Testis (tissue), 5 donors: Measurements from ENCODE around the gene SDF2L1. TPM values are rescaled to one million over a fixed set of nuclear protein-coding genes. Genes with fewer than 3 reads are reported as not detected.
"Not testable (repeated sequence)": the region's sequence is repeated elsewhere in the genome, so short reads cannot be mapped to it uniquely, and the experiment has no call there.

ENCODE experiments used
- DNase-seq: peaks from one replicate; pipeline ENCODE4 v3.0.0-alpha.2; 2019
- H3K27ac ChIP-seq, 2 donors: fragments of 200-600 bp; sonication (generic); one replicate each; pipeline ENCODE4 v1.5.1; 2019
- H3K27me3 ChIP-seq: fragments of 200-600 bp; sonication (generic); one replicate; pipeline ENCODE4 v1.5.1; 2019
- H3K36me3 ChIP-seq: fragments of 200-600 bp; sonication (generic); one replicate; pipeline ENCODE4 v1.5.1; 2017; ENCODE audit warnings: low read depth; ENCODE audit errors: missing control alignments
- H3K4me1 ChIP-seq: fragments of 200-600 bp; sonication (generic); one replicate; pipeline ENCODE4 v1.5.1; 2019
- H3K4me3 ChIP-seq, 2 donors: fragments of 200-600 bp; sonication (generic); one replicate each; pipeline ENCODE4 v1.5.1; 2017 to 2019
- H3K9me3 ChIP-seq: fragments of 200-600 bp; sonication (generic); one replicate; pipeline ENCODE4 v1.5.1; 2017
- CTCF ChIP-seq, 3 experiments: fragments of 450-650 bp in 2 of 3; fragments of 200-600 bp in 1 of 3; sonication (generic) in 1 of 3; IDR thresholded peaks; one replicate each; pipeline ENCODE4 v1.5.1; 2016 to 2019; ENCODE audit warnings: antibody characterized with exemption in 3 of 3, mild to moderate bottlenecking in 2 of 3, moderate library complexity in 1 of 3
- POLR2A ChIP-seq: fragments of 450-650 bp; IDR thresholded peaks from one replicate; pipeline ENCODE4 v1.6.1; 2017; ENCODE audit warnings: antibody characterized with exemption, mild to moderate bottlenecking, moderate library complexity
- WGBS, 2 donors: methylation state at CpG; one replicate each; pipeline ENCODE4 v1.1.5; 2018; 5-methylcytosine and 5-hydroxymethylcytosine counted together
- intact Hi-C: fragments of 100-400 bp; cut with DNase I; formaldehyde crosslinking; loops from one replicate; pipeline ENCODE4 v1.15.1; 2023; ENCODE audit warnings: low total_unique reads
- long read RNA-seq, 2 donors: transcript quantifications; one replicate each; lab custom pipeline, GENCODE V29; 2026
- polyA plus RNA-seq: library from polyadenylated mRNA; stranded (reverse); fragments of 350-450 nt; fragmentation: Illumina TruSeq; extraction: RNeasy Lipid Tissue Mini Kit (QIAGEN cat#74804); gene quantifications from one replicate; pipeline ENCODE4 v1.2.3, GENCODE V29; 2014; ENCODE audit warnings: low read depth, low replicate concordance; ENCODE audit not compliant: insufficient read depth
- total RNA-seq, 2 donors: library from RNA; depleted of rRNA; stranded (reverse); fragments of >200 nt; gene quantifications; one replicate each; pipeline ENCODE4 v1.2.3, GENCODE V29; 2016

SDF2L1 gene, protein sequence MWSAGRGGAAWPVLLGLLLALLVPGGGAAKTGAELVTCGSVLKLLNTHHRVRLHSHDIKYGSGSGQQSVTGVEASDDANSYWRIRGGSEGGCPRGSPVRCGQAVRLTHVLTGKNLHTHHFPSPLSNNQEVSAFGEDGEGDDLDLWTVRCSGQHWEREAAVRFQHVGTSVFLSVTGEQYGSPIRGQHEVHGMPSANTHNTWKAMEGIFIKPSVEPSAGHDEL
- total RNA-seq (10 to 100 TPM; 33.0 to 34.3 TPM), polyA plus RNA-seq (23.9 TPM)
- long read RNA-seq, donor 1, transcript SDF2L1-201 (3 exons, 865 nt) = major isoform, 40 of 40 reads
- long read RNA-seq, donor 1, partial matches to known transcripts = 0 of 40 reads
- long read RNA-seq, donor 1, other reads (novel, unspliced or antisense) = 0 of 40 reads
- long read RNA-seq, donor 2, transcript SDF2L1-201 (3 exons, 865 nt) = major isoform, 15 of 16 reads
- long read RNA-seq, donor 2, partial matches to known transcripts = 0 of 16 reads
- long read RNA-seq, donor 2, other reads (novel, unspliced or antisense) = 0 of 16 reads

DNA sequence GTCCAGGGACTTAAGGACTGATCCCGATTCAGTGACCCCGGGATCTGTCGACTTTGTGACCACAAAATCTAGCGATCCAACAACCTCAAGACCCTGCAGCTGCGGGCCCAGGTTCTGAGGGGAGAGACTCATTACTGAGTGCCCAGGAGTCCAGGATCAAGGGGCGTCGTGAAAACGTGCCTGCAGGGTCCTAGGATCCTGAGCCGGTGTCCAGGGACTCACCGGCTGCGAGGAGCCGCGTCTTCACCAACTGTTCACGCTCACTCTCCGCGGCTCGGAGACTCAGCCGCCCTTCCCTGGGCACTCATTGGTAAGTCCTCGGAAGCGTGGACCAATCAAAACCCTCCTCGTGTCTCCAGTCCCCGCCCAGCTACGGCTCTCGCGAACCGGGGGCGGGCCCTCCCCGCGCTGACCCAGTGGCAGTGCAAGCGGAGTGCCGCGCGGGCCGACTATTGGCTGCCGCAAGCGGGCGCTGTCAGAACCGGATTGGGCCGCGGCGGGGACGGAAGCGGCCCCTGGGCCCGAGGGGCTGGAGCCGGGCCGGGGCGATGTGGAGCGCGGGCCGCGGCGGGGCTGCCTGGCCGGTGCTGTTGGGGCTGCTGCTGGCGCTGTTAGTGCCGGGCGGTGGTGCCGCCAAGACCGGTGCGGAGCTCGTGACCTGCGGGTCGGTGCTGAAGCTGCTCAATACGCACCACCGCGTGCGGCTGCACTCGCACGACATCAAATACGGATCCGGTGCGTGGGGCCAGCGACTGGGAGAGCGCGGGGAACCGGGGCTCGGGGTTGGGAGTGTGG, at the start of gene SDF2L1:
Gene SDF2L1, plus strand, starts transcription at position 514 of the 795 bp plus-strand sequence. Its CDS starts 35 bp downstream, at position 549.
- Histone ChIP-seq H3K27me3 (no peaks in the 10 kb centered on the region), H3K4me1 (peaks cover 4% of the 10 kb centered on the region), H3K36me3 (no peaks in the 10 kb centered on the region), H3K27ac (peak within 1 kb of the TSS in 1 of 2 donors; percentile 8), H3K9me3 (no peaks in the 10 kb centered on the region), H3K4me3 (peak within 1 kb of the TSS; percentile 63 to 66)
- intact Hi-C loops = no loop called here
- WGBS, 2 donors = 1% methylated on average over 29 to 53 of the region's 76 CpGs
- DNase-seq = peak; percentile 99
- TF ChIP-seq CTCF (IDR thresholded peaks at IDR 0.05) (peak in 2 of 3 experiments; percentile 32 to 42), POLR2A (no peak)

- Histone ChIP-seq H3K4me1 (peaks cover 25% of the 10 kb centered on the region), H3K27me3 (no peaks in the 10 kb centered on the region), H3K4me3 (no peak overlapping the region), H3K36me3 (no peaks in the 10 kb centered on the region), H3K9me3 (no peaks in the 10 kb centered on the region), H3K27ac (no peak overlapping the region)
- 91 to 97% methylated on average over 3 of the region's 3 CpGs for WGBS, 2 donors
- TF ChIP-seq CTCF (IDR thresholded peaks at IDR 0.05) (no peak), POLR2A (no peak)
- intact Hi-C loops = no loop called here
- DNase-seq = no peak
Observed at GRCh38 chr22:21592422-21592821, 49.7 kb upstream of the SDF2L1 start.

DNA sequence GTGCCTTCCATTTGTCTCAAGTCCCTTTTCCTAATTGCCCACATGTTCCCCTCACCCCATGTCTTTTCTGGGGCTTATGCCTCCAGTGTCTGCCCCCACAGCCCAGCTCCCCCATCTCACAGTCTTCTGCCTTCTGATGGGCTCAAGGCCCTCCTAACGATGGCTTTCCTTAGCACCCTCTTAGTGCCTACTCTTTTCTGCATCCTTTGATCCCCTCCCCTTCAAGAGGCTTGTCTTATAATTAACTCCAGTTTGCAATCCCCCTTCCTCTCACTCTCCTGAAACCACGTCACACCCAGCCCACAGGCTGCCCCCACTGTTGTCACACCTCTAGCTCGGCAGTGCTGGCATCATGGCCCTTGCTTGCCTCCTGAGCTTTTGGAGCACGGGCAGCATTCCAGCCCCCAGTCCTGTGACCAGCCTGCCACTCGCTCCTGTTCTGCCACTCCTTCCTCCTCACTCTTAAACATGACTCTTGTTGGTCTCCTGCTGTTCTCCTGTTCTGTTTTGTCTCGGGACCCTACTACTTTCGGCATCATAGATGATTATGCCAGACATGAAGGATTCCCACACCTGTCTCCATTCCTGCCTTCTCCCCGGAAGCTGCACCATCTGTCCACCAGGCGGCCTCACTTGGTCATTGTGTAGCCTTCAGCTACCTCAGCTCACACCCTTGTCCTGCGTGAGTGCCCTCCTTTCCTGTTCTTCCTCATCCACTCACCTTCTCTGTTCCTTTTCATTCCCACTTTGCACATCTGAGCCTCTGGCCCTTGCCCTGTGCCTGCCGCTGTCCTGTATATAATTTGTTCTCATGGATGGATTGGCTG, 48.5 kb upstream of the SDF2L1 start:
- WGBS, 2 donors = 84 to 87% methylated on average over 11 of the region's 11 CpGs
- H3K27ac ChIP-seq = no peak overlapping the region
- TF ChIP-seq POLR2A = no peak
- TF ChIP-seq CTCF (IDR thresholded peaks at IDR 0.05) = no peak
- intact Hi-C loops = no loop called here
- no peak for DNase-seq
- H3K4me3 ChIP-seq = no peak overlapping the region
- peaks cover 16% of the 10 kb centered on the region for H3K4me1 ChIP-seq
- no peaks in the 10 kb centered on the region for H3K9me3 ChIP-seq
- H3K36me3 ChIP-seq = no peaks in the 10 kb centered on the region
- H3K27me3 ChIP-seq = no peaks in the 10 kb centered on the region

DNA sequence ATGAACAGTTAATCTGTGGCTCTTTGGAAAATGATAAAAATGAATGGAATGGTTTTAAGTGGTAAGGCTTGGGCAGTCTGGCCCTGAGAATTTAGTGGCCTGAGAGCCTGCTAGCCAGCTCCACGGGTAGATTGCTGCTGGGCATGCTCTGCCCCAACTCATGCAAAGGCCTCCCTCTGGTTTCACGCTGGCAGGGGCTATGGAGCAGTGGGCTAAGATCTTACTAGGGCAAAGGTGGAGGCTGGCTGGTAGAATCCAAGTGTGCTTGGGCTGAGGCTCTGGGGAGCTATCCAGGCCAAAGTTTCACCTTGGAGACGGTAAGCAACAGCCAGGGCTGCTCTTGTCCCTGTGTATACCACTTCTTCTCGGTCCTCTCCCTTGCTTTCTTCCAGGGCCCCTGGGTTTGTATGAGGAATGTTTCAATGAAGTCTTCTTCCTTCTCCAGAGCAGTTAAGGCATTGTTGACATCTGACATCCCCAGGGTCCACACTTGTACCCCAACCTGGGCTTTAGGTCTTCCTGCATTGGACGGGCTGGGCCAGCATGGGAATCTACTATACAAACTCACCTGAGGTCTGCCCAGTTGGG, 47.1 kb upstream of the SDF2L1 start:
- Histone ChIP-seq H3K4me1 (peaks cover 16% of the 10 kb centered on the region), H3K27ac (no peak overlapping the region), H3K36me3 (no peaks in the 10 kb centered on the region), H3K4me3 (no peak overlapping the region), H3K27me3 (no peaks in the 10 kb centered on the region), H3K9me3 (no peaks in the 10 kb centered on the region)
- DNase-seq = no peak
- TF ChIP-seq POLR2A (no peak), CTCF (IDR thresholded peaks at IDR 0.05) (no peak)
- WGBS, 2 donors = 69 to 76% methylated on average over 5 of the region's 5 CpGs
- intact Hi-C loops = no loop called here

DNA sequence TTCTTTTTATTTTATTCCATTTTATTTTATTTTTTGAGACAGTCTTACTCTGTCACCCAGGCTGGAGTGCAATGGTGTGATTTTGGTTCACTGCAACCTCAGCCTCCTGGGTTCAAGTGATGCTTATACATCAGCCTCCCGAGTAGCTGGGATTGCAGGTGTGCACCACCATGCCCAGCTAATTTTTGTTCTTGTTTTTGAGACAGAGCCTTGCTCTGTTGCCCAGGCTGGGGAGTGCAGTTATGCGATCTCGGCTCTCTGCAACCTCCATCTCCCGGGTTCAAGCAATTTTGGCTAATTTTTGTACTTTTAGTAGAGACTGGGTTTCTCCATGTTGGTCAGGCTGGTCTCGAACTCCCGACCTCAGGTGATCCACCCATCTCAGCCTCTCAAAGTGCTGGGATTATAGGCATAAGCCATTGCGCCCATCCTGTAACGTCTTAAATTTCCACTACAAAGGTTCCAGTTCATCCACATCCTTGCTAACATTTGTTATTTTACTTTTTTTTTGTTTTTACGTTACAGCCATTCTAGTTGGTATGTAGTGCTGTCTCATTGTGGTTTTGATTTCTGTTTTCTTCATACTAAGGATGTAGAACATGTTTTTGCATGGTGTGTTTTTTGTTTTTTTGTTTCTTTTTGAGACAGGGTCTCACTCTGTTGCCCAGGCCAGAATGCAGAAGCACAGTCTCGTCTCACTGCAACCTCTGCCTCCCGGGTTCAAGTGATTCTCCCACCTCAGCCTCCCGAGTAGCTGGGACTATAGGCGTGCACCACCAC, 45.6 kb upstream of the SDF2L1 start:
- intact Hi-C loops = not testable (repeated sequence)

More for the DNA sequence above, 45.6 kb upstream of the SDF2L1 start:
- H3K9me3 ChIP-seq, DNase-seq, H3K4me1 ChIP-seq, H3K4me3 ChIP-seq, H3K27ac ChIP-seq, H3K27me3 ChIP-seq, H3K36me3 ChIP-seq: not testable (repeated sequence)
- 93 to 94% methylated on average over 13 of the region's 13 CpGs for WGBS, 2 donors
